ENCODE results near the gene KCNIP4.

GRCh38 chr4:21947791-21948346 lies 703 bp downstream of the KCNIP4 start:
- TF ChIP-seq, protein P1, sequence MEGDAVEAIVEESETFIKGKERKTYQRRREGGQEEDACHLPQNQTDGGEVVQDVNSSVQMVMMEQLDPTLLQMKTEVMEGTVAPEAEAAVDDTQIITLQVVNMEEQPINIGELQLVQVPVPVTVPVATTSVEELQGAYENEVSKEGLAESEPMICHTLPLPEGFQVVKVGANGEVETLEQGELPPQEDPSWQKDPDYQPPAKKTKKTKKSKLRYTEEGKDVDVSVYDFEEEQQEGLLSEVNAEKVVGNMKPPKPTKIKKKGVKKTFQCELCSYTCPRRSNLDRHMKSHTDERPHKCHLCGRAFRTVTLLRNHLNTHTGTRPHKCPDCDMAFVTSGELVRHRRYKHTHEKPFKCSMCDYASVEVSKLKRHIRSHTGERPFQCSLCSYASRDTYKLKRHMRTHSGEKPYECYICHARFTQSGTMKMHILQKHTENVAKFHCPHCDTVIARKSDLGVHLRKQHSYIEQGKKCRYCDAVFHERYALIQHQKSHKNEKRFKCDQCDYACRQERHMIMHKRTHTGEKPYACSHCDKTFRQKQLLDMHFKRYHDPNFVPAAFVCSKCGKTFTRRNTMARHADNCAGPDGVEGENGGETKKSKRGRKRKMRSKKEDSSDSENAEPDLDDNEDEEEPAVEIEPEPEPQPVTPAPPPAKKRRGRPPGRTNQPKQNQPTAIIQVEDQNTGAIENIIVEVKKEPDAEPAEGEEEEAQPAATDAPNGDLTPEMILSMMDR (IDR thresholded peaks at IDR 0.05; ENCODE audit: insufficient read depth, low read length), result no peak
- TF ChIP-seq GABPA (IDR thresholded peaks at IDR 0.05; ENCODE audit: low read depth), result no peak

Data from HL-60 (cell line).